ENCODE results near the gene NPPA. TPM values are rescaled to one million over a fixed set of nuclear protein-coding genes. Genes with fewer than 3 reads are reported as not detected.
"Not testable (repeated sequence)": the region's sequence is repeated elsewhere in the genome, so short reads cannot be mapped to it uniquely, and the experiment has no call there.

Gene NPPA
- total RNA-seq: not detected in 3 replicates

DNA sequence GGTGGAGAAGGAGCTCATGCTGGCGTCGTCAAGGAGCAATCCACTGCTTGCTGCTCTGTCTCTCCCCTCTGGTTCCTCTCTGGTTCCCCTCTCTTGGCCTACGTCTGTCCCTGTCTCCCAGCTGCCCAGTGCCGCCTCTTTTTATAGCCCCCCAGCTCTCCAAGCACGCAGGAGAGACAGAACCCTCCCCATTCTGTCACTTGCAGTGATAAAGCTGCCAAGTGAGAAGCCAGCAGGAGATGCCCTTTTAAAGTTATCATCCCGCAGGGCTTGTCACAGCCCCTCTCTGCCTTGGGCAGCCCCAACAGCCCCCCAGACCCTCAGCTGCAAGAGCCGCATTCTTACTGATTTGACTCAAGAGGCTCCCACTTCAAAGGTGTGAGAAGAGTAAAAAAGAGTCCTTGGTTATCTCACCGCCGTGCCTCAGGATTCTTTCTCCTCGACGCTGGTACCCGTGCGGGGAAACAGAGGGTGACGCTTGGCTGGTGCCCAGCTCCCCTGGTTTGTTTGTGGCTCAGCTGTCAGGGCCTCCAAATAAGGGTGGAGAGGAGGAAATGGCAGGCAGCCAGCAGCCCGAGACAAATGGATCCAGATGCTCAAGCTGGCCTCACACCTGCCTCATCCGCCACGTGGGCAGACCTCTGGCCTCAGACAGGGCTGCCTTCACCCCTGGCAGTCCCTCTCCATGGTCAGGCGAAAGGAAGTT, at the start of gene NPPA:
Gene NPPA (minus strand): TSS at position 117 of the 706 bp plus-strand sequence. CDS start 99 bp downstream, at position 18.
- Mint-ChIP-seq H3K4me3 (no peak within 1 kb of the TSS), H3K9me3 (no peaks in the 10 kb centered on the region), H3K36me3 (peaks cover 20% of the 10 kb centered on the region), H3K27ac (no peak within 1 kb of the TSS), H3K27me3 (ENCODE audit: low read depth) (peaks cover 3% of the 10 kb centered on the region), H3K4me1 (no peaks in the 10 kb centered on the region)
- TF ChIP-seq, protein P1, sequence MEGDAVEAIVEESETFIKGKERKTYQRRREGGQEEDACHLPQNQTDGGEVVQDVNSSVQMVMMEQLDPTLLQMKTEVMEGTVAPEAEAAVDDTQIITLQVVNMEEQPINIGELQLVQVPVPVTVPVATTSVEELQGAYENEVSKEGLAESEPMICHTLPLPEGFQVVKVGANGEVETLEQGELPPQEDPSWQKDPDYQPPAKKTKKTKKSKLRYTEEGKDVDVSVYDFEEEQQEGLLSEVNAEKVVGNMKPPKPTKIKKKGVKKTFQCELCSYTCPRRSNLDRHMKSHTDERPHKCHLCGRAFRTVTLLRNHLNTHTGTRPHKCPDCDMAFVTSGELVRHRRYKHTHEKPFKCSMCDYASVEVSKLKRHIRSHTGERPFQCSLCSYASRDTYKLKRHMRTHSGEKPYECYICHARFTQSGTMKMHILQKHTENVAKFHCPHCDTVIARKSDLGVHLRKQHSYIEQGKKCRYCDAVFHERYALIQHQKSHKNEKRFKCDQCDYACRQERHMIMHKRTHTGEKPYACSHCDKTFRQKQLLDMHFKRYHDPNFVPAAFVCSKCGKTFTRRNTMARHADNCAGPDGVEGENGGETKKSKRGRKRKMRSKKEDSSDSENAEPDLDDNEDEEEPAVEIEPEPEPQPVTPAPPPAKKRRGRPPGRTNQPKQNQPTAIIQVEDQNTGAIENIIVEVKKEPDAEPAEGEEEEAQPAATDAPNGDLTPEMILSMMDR (IDR thresholded peaks at IDR 0.05; ENCODE audit: unreplicated experiment): no peak
- DNase-seq (ENCODE audit: low spot score in 2 of 2, unreplicated experiment in 2 of 2): no peak

DNA sequence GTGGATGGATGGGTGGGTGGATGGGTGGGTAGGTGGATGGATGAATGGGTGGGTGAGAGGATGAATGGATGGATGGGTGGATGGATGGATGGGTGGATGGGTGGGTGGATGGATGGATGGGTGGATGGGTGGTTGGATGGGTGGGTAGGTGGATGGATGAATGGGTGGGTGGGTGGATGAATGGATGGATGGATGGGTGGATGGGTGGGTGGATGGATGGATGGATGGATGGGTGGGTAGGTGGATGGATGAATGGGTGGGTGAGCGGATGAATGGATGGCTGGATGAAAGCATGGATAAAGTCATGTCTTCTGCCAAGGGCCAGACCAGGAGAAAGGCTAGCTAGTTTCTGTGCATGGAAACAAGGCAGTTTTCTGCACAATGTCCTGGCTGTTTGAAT, 46.9 kb upstream of the NPPA start:
- H3K4me1 Mint-ChIP-seq; DNase-seq (ENCODE audit: low spot score in 2 of 2, unreplicated experiment in 2 of 2); H3K27ac Mint-ChIP-seq; H3K9me3 Mint-ChIP-seq; H3K4me3 Mint-ChIP-seq; H3K36me3 Mint-ChIP-seq: not testable (repeated sequence)
- H3K27me3 Mint-ChIP-seq (ENCODE audit: low read depth): peaks cover 32% of the 10 kb centered on the region

DNA sequence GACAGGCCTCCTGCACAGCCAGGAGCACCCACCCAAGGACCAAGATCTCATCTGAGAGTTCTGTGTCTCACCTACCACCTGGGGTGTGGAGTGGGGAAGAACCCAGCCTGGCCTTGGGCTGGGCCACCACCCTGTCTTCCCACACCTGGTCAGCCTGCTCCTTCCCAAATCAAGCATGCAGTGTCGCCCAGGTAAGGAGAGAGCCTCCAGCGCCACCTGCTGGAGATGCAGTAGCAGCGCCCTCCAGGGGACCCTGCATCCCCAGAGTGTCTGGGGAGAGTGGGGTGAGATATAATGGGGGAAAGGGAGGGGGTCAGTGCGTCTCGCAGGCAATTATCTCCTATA, 46.3 kb upstream of the NPPA start:
- Mint-ChIP-seq H3K27ac (no peak overlapping the region), H3K36me3 (no peaks in the 10 kb centered on the region), H3K4me1 (peaks cover 2% of the 10 kb centered on the region), H3K4me3 (no peak overlapping the region), H3K9me3 (no peaks in the 10 kb centered on the region), H3K27me3 (ENCODE audit: low read depth) (peaks cover 26% of the 10 kb centered on the region)
- TF ChIP-seq, protein P1 (IDR thresholded peaks at IDR 0.05; ENCODE audit: unreplicated experiment): peak; percentile 70
- DNase-seq (ENCODE audit: low spot score in 2 of 2, unreplicated experiment in 2 of 2): peak; percentile 65 to 82

DNA sequence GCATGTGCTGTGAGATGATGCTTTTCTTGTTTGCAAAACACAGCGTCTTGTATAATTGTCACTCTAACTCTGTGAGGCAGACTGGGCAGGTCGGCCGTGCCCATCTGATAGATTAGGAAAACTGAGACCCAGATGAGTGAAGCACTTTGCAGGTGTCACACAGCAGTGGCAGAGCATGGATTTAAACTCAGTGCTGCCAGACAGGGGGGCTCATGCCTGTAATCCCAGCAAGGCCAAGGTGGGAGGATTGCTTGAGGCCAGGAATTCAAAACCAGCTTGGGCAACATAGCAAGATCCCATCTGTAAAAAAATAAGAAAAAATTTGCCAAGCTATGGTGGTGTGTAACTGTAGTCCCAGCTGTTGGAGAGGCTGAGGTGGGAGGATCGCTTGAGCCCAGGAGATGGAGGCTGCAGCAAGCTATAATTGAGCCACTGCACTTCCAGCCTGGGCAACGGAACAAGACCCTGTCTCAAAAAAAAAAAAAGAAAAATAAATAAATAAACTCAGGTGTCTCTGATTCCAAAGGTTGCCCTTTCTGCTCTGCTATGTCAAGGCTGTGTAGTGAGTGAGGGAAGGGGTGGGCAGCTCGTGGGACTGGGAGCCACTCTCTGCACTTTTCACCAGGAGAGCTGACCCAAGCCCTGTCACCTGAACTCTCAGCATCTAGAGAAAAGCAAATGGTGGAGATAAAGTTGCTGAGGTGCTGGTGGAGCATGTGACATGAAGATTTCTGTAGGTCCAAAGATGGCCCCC, 44.0 kb upstream of the NPPA start:
- TF ChIP-seq, protein P1 (IDR thresholded peaks at IDR 0.05; ENCODE audit: unreplicated experiment): no peak
- H3K27ac Mint-ChIP-seq: no peak overlapping the region
- no peak for DNase-seq (ENCODE audit: low spot score in 2 of 2, unreplicated experiment in 2 of 2)
- no peaks in the 10 kb centered on the region for H3K9me3 Mint-ChIP-seq
- no peaks in the 10 kb centered on the region for H3K36me3 Mint-ChIP-seq
- H3K4me1 Mint-ChIP-seq: peaks cover 2% of the 10 kb centered on the region
- peaks cover 8% of the 10 kb centered on the region for H3K27me3 Mint-ChIP-seq (ENCODE audit: low read depth)
- no peak overlapping the region for H3K4me3 Mint-ChIP-seq

DNA sequence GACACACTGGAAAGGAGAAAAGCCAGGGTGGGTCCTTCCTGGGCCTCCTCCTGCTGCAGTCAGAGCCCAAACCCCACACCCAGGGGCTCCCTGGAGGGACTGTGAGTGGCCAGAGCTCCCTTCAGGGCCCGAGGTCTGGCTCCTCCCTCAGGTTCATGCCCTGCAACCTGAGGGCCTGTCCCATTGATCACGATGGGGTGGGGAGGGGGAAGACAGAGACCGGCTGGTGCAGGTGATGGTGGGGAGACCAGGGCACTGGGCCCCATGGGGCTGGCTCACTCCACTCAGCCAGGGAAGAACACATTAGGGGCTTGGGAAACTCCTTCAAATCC, 41.3 kb upstream of the NPPA start:
- no peak overlapping the region for H3K4me3 Mint-ChIP-seq
- no peak overlapping the region for H3K27ac Mint-ChIP-seq
- TF ChIP-seq, protein P1 (IDR thresholded peaks at IDR 0.05; ENCODE audit: unreplicated experiment): no peak
- H3K36me3 Mint-ChIP-seq: no peaks in the 10 kb centered on the region
- DNase-seq (ENCODE audit: low spot score in 2 of 2, unreplicated experiment in 2 of 2): no peak
- H3K4me1 Mint-ChIP-seq: peaks cover 2% of the 10 kb centered on the region
- no peaks in the 10 kb centered on the region for H3K9me3 Mint-ChIP-seq
- H3K27me3 Mint-ChIP-seq (ENCODE audit: low read depth): peaks cover under 1% of the 10 kb centered on the region

DNA sequence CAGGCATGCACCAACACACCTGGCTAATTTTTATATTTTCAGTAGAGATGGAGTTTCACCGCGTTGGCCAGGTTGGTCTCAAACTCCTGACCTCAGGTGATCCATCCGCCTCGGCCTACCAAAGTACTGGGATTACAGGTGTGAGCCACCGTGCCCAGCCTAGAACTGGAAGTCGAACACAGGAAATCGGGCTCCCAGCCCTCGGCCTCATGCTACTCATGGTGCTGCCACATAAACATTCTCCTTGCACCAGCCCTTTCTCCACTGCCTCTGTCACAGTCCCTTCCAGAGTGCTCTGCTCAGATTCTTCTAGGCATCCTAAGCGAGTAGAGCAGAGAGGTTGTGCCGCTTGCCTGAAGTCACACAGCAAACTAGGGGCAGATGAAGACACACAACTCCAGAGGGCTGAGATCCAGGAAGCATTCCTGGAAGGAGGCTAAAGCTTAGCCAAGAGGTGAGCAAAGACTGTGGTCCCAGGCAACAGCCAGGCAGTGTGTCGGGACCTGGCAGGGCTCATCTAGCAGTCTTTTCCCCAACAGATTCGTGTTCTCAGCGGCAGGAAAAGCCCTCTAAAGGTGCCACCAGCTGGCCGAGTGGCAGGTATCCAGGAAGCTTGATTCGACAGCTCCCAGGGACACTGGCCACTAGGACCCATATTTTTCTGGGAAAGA, 40.8 kb upstream of the NPPA start:
- Mint-ChIP-seq H3K27ac (no peak overlapping the region), H3K4me1 (peaks cover 2% of the 10 kb centered on the region), H3K9me3 (no peaks in the 10 kb centered on the region), H3K4me3 (no peak overlapping the region), H3K27me3 (ENCODE audit: low read depth) (no peaks in the 10 kb centered on the region), H3K36me3 (no peaks in the 10 kb centered on the region)
- no peak for DNase-seq (ENCODE audit: low spot score in 2 of 2, unreplicated experiment in 2 of 2)
- TF ChIP-seq, protein P1 (IDR thresholded peaks at IDR 0.05; ENCODE audit: unreplicated experiment): no peak
